Measurements from ENCODE around the gene MRPL9.

MRPL9 gene

DNA sequence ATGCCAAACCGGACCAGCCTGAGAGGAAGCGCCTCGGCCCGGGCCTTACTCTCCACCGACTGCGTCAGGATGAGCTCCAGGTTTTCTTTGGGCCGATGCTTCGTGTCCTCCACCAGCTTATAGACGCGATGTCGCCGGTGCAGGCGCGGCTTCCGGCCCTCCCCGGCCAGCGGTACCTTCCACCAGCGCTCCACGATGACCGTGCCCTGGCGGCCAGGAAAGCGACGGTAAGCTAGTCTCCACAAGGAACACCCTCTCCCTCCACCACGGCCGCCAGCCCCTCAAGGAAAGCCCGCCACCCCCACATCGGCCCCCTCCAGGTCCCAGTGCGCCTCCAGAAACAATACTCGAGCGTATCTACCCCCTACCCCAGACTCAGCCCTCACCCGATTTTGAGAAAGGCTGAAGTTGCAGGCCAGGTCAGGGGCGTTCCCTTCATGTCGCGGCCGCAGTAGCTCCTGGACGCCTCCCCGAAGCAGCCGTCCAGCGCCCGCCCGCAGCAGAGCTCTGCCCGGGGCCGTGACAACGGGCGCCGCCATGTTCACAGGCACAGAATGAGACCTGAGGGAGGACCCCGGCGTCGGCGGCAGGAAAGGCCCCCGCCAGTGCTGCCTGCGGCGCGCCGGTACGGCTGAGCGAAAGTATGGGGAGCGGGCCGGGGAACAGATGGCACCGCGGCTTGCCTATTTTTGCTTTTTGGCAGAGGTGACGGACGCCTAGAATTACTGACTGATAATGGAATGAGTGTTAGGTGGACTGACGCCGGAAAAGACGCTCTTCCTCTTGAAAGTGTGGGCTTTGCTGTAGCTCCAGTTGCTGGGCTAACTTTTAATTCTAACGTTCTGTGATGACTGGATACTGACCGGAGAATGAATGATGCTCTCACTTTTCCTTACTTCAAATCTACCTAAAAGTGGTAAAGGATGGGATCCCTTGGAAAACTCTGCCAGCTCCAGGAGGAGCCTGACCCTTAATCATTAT lies at the start of gene MRPL9:
TSS of gene MRPL9 (minus strand) at position 556 of the 981 bp plus-strand sequence. CDS start at position 539, 17 bp downstream.
- DNase-seq: peak; percentile 85

DNA sequence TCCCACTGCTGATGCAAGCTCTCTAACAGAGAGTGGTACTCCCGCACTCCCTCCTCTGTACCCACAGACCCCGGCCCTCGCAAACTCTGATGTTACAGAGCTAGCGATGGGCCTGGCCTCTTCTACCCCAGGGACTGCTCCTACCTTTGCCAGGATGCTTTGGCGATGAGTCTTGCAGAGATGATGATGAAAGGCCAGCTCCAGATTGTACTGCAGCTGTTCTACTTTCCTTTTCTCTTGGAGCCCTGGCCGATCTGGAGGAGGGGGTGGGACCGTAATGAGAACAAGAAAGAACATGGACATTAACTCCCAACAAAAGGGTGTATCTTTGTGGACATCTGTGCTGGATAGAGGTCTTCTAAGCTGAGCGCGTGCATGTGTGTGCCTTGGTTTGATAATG lies 47.9 kb upstream of the MRPL9 start:
- no peak for DNase-seq

DNA sequence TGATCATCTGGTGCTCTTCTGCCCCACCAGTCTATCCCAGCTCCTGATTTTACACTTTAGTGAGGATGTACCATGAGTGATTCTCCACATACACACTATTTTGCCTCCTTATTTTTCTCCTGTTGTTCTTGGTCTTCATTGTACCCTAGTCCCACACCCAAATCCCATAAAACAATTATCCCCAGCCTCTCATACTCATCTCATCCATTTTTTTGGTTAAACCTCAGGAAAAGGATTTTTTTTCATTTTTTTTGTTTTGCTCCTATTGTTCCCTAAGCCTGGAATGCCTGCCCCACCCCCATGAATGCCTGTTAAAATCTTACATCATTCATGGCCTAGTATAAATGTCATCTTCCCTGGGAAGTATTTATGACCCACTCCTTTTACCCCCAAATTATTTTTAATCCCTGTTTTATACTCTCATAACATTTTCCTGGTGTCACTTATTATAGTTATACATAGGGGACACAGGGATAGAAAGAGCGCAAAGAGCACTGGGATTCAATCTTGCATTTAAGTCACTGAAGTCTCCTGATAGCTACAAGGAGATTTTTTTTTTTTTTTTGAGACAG lies 46.8 kb upstream of the MRPL9 start:
- no peak for DNase-seq

DNA sequence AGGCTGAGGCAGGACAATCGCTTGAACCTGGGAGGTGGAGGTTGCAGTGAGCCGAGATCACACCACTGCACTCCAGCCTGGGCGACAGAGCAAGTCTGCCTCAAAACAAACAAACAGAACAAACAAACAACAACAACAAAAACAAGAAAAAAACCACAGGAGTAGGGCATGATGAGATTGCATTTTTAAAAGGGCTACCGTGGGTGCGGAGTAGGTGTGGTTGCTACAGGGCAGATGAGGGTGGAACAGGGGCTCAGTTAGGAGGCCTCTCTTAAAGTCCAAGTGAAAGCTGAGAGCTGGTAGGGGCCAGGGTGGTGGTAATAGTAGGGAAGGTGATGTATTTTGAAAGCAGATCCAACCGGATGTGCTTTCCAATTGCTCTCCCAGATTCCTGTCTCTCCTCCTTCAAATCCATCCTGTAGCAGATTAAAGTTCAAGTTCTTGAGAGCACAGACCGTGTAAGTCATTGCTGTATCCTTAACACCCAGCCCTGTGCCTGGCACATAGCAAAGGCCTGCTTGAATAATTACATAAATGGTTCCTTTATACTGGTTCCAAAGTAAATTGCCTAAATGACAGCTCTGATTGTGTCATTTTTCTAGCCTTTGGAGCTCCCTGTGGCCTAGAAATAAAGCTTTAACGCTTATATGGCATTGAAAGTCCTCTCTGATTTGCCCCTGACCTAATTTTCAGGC lies 46.1 kb upstream of the MRPL9 start:
- no peak for DNase-seq

DNA sequence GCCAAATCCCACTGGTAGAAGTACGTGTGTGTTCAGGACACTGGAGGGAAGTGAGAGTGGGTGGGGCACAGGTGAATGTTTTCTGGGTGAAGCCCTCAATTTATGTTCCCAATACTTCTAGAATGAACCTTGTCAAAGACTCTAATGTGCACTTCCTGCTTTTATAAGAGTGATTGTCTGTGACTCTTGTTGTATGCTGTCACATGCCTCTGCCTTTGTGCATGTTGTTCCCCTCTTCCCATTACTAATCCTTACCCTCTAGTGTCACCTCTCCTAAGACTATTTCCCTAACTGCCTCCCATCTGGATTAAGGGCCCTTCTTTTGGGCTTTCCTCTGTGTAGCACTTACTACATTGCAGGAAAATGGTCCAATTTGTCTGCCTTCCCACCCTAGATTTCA lies 44.5 kb upstream of the MRPL9 start:
- DNase-seq: no peak

DNA sequence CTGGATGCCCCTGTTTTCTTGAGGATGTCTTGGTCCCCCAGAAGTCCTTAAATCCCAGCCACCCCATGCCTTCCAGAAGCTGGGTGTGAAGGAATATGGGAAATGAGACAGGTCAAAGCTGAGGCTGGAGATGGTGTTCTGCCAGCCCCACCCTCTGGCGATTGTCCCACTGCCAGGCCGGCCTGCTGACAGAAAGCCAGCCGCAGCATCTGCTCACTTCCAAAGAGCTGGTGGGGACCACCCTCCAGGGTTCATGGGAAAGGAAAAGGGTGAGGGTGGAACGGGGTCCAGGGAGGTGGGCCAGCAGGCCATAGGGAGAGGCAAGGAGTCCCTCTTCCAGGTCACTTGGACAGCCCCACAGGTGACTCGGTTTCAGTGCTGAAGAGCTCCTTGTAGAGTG lies 43.8 kb upstream of the MRPL9 start:
- no peak for DNase-seq

DNA sequence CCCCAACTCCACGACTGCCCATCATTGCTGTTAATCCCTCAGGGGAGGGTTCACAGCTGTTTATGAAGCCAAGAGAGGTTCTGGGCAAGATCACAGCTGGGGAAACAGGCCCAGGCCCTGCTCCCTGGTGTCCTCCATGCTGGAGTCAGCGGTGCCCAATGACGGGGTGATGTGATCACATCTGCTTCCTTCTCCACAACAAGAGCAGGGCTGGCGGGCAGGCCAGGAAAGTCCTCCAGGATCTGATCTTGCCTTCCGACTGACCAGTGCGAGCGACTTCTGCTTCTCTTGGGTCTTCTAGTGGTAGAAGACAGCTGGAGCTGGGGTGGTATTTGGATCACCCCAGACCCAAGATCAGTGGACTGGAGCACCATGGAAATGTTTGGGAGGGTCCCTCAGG lies 42.9 kb upstream of the MRPL9 start:
- DNase-seq: no peak

DNA sequence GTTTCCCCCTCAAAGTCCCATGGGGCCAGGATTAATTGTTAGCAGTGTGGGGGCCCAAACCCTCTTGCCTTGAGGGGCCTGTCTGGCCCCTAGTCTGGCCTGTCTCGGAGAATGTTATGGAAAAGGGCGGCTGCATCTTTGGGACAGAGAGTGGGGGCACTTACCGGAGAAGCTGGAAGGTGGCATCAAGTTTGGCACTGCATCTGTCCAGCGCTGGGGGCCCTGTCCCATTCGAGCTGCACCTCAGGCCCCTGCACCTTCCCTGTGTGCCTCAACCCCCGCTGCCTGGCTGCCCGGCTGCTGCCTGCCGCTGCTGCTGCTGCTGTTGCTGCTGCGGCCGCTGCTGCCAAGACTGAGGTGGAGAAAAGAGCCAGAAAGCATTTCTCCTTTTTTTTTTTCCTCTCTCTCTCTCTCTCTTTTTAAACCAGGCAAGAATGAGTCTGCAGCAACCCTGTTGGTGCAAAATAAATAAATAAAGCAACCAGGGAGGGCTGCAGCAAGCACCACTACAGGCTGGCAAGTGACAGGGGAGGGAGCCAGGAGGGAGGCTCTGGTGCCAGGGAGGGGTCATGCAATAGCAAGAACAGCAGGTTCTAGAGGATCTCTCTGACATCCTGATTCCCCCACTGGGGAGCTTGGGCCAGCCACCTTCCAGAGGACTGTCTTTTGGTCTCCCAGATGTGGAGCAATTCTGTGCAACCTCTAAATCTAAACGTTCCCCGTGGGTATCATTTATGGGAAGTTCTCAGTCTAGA lies 41.9 kb upstream of the MRPL9 start, which contains the start of gene LINGO4:
TSS of gene LINGO4 (minus strand) at position 354 of the 755 bp plus-strand sequence. CDS start 2,715 bp downstream, outside the sequence.
- DNase-seq: no peak

DNA sequence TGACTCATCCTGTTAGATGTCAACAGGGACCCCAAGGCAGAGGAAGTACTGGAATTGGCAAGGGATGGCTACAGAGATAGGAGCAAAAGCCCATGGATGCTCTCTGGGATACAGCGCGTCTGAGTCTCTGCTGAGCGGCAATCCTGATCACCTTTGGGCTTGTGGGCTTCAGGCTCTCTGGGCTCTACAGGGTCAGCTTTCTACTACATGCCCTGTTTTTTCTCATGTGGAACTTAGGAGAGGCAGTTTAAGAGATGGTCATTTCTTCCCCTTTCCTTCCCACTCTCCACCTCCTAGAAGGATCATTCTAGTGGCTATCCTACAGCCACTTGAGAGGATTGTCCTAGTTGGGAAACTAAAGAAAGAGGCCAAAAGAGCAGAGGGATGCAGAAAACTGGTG lies 40.6 kb upstream of the MRPL9 start:
- DNase-seq: no peak

DNA sequence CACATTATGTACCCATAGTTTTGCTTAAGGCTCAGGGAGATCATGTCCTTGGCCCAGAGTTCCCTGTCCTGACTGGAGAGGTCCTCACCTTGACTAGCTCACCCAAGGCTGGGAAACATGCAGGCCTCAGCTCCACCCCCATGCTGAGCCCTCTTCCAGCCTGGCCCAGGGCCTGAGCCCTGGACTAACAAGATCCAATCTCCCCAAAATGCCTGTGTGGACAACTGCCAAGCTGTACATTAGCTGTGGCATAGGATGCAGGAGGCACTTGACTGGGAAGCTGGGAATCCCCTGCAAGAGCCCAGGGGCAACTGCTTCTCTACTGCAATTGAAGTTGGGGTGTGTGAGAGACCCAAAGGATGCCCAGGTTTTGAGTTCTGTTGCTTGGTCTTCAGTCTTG lies 39.9 kb upstream of the MRPL9 start:
- DNase-seq: no peak

DNA sequence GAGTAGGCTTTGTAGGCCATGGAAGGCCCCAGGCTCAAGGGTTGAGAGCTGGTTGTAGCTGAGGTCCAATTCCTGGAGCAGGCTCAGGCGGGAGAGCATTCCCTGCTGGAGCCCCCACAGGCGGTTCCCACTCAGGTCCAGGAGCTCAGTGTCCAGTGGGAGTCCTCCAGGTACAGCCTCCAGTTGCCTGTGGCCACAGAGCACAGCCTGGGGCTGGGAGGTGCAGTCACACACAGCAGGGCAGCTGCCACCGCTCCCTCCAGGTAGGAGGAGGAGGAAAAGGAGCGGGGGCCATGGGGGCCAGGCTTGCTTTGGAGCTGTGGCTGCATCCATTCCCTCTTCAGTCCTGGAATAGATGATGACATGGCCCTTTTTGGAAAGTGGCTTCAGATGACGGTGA lies 39.1 kb upstream of the MRPL9 start:
- DNase-seq: no peak

DNA sequence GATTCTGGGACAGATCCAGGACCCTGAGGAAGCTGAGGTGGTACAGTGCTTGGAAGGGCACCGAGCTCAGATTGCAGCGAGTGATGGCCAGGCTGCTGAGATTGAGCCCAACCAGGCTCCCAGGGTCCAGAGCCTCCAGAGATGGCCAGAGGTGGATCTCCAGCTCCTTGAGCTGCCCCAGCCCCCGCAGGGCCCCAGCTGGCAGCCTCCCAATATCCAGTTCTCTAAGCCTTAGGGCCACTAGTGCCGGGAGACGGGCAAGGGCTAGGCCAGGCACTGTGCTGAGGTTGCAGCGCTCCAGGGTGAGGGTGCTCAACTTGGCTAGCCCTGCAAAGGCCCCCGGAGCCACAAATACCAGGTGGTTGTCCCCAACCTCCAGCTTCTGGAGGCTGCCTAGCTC lies 38.5 kb upstream of the MRPL9 start:
- no peak for DNase-seq

DNA sequence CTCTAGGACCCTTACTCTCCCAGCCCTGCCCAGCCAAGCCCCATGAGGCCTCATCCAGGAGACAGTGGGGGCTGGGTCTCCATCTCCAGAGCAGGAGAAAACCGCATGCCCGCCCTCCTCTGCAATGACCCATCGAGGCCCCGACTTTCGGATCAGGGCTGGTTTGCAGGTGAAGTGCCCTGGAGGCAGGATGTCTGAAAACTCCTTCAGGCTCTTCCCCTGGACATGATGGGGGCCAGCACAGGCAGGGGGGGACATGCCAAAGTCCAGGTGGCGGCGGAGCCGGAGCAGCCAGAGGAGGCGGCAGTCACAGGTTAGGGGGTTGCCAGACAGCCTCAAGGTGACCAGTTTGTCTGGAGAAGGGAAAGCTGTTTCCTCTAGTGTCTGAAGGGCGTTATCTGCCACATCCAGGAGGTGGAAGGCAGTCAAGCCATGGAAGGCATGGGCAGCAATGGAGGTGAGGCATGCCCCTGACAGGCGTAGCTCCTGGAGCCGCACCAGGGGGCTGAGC lies 38.1 kb upstream of the MRPL9 start:
- DNase-seq: no peak

DNA sequence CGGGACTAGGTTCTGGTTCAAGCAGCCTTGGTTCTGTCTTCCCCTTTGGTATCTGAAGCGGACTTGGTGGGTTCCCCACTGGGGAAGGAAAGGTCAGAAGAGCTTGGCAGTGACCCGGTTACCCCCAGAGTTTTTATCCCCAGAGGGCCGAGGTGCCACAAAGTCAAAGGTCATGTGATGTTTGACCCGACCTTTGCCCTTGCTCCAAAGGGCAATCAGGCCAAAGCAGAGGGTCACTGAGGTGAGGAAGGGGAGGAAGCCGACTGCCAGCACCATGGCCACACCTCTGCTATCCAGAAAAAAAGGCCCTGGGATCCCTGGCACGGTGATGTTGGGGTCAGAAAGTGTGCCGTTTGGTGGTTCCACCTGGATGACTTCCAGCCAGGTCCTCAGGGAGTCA lies 37.5 kb upstream of the MRPL9 start:
- DNase-seq: no peak

DNA sequence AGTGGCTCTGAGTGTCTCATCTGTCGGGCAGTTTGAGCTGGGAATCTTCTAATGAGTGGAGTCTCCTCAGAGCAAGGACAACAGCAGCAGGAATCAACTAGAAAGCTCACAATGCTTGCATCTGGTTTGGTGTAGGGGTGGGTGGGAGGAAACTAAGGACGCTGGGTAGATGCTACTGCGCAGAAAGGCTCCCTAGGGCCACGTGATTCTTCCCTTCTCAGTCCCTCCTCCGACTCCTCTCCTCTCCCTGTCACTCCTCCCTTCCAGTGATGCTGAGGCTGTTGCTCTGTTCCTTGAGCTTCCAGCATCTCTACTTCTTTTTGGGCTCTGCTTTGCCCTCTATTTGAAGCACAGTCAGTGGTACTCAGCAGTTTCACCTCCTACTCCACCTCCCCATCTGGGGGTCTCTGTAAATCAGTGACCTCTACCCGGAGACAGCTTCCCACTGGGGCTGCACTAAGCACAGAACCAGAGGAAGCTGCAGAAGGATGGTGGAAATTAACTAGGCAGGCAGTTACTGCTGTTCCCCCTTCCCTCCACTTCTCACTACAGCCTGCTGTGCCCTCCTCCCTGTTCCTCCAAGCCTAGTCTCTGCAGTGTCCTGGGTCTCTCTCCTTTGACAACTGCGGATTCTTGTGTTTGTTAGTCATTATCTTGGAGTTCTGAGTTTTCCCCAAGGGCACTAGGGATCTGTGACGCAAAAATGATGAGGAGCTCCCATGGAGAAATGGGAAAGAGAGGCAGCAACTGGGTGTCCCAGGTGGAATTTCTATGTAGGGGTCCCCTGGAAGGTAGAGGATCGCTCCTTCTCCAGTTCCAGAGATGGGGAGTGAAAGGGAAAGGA lies 36.1 kb upstream of the MRPL9 start:
- no peak for DNase-seq

DNA sequence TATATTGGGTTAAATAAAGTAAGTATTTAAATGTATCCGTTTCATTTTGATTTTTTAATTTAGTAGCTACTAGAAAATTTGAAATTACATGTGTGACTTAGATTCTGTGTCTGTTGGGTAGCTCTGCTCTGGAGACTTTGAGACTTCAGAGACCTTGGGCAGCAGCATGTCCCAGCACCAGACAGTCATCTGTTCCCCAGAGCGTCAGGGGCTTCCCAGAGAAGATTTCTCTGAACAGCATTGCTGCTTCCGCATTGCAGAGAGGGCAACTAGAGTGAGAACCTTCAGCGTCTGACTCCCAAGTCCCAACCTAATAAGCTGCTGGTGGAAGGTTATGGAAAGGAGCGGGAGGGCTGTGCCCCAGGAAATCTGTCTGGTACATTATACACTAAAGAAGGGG lies 35.3 kb upstream of the MRPL9 start:
- DNase-seq: no peak

DNA sequence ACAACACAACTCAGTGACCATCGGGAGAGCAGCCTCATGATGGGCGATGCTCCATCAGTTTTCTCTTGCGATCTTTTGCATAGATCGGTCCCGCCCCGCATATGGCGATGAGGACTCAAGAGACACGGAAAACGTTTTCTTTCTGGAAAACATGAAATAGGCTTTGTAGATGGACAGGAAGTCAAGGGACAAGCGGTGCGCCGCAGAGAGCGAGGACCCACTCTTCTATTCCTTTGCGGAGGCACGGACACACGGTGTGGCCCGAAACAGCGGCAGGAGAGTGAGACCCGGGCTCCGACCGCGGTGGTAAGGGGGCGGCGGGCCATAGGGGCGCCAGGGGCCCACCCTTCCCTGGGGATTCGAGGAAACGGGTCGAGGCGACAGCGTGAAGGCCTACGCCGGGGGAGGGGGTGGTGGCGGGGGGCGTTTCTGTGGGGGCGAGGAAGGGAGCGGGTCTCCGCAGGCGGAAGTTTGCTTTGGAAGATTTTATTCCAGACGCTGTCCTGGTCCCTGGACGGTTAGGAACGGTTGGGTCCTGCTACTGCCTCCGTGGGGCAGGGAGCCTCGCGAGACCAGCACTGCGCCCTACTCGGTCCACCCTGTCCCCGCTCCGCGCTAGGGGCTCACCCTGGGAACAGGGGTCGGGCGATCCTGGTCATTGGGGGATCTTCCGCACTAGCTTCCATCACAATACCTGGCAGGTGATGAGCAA lies 27.8 kb upstream of the MRPL9 start:
- DNase-seq: no peak

DNA sequence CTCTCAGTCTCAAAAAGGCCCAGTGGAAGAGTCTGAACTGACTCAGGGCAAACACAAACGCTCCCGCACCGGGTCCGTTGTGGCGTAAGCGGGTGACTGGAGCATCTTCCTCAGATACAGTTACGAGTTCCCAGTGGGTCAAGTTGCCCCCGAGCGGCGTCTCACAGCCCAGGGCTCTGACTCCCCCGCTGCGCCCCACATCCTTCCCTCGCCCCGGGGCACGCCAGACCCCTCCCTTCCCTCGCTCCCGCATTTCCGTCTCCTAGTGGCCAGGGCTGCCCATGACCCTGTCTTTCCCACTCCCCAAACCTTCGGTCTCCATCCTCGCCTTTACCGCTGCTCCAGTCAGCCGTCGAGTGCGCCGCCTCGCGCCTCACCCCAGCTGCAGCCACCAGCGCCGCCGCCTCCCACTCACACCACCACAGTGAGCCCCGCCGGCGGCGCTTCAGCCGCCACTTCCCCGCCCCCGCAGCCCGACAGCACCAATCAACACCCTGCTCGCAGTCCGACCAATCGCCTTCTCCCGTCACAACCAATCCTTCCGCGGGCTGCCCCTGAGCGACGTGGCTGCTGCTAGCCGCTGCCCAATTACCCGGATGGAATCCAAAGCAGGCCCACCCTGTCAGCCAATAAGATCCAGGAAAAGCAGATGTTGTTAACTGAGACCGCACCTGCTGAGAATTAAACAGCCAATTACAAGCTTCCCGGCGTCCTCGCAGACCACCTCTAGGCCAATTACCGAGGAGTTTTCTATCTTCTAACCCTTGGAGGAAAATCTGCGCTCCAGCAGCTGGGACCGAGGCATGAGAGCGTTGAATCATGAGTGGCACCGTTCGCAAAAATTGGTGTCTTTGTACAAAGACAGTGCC lies 27.0 kb upstream of the MRPL9 start, which contains the start of gene TDRKH:
TSS of gene TDRKH (minus strand) at position 430 of the 869 bp plus-strand sequence. CDS start 7,478 bp downstream, outside the sequence.
- DNase-seq: peak; percentile 98

DNA sequence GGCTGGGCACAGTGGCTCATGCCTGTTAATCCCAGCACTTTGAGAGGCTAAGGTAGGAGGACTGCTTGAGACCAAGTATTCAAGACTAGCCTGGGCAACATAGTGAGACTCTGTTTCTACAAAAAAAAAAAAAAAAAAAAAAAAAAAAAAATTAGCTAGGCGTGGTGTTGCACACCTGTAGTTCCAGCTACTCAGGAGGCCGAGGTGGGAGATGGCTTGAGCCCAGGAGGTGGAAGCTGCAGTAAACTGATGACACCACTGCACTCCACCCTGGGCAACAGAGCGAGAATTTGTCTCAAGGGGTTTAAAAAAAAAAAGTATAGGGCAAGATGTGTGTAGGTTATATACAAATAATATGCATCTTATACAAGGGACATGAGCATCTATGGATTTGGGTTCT lies 24.4 kb upstream of the MRPL9 start:
- no peak for DNase-seq

DNA sequence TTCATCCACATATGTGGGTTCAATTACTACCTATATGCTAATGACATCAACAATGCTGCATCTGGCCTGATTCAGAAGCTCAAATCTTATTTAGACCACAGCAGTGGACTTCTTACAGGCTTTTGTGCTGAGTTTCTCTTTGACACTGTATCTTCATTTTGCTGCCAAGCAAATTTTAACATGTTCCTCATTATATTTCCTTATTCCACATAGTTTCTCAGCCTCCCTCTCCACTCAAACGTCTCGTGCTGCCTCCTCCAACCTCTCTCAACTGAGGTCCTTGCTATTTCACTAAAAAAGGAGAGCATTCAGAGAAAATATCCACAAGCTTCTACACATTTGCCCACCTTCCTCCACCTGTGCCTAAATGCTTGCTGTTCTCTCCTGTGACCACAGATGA lies 20.5 kb upstream of the MRPL9 start:
- DNase-seq: no peak
